ENCODE measurements around the gene MAP3K4. TPM values are rescaled to one million over a fixed set of nuclear protein-coding genes. Genes with fewer than 3 reads are reported as not detected.

Gene MAP3K4
- polyA plus RNA-seq, 1 donor from 2014 or later = 31.0 TPM

DNA sequence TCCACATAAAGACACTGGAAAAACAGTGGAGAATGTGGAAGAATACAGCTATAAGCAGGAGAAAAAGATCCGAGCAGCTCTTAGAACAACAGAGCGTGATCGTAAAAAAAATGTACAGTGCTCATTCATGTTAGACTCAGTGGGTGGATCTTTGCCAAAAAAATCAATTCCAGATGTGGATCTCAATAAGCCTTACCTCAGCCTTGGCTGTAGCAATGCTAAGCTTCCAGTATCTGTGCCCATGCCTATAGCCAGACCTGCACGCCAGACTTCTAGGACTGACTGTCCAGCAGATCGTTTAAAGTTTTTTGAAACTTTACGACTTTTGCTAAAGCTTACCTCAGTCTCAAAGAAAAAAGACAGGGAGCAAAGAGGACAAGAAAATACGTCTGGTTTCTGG, 57.1 kb downstream of the MAP3K4 start:
- no peaks in the 10 kb centered on the region for H3K27me3 ChIP-seq (ENCODE audit: insufficient read depth, low read depth, low read length)
- no peaks in the 10 kb centered on the region for H3K9me2 ChIP-seq (ENCODE audit: insufficient read depth, low read length)
- peaks cover 6% of the 10 kb centered on the region for H3K36me3 ChIP-seq (ENCODE audit: insufficient read depth, low read length)
- H3K79me2 ChIP-seq (replicated peaks; ENCODE audit: insufficient read depth, low read length) = no peaks in the 10 kb centered on the region
- H3K27ac ChIP-seq (ENCODE audit: low read length) = no peak overlapping the region
- TF ChIP-seq, protein P1, sequence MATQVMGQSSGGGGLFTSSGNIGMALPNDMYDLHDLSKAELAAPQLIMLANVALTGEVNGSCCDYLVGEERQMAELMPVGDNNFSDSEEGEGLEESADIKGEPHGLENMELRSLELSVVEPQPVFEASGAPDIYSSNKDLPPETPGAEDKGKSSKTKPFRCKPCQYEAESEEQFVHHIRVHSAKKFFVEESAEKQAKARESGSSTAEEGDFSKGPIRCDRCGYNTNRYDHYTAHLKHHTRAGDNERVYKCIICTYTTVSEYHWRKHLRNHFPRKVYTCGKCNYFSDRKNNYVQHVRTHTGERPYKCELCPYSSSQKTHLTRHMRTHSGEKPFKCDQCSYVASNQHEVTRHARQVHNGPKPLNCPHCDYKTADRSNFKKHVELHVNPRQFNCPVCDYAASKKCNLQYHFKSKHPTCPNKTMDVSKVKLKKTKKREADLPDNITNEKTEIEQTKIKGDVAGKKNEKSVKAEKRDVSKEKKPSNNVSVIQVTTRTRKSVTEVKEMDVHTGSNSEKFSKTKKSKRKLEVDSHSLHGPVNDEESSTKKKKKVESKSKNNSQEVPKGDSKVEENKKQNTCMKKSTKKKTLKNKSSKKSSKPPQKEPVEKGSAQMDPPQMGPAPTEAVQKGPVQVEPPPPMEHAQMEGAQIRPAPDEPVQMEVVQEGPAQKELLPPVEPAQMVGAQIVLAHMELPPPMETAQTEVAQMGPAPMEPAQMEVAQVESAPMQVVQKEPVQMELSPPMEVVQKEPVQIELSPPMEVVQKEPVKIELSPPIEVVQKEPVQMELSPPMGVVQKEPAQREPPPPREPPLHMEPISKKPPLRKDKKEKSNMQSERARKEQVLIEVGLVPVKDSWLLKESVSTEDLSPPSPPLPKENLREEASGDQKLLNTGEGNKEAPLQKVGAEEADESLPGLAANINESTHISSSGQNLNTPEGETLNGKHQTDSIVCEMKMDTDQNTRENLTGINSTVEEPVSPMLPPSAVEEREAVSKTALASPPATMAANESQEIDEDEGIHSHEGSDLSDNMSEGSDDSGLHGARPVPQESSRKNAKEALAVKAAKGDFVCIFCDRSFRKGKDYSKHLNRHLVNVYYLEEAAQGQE (IDR thresholded peaks at IDR 0.05; ENCODE audit: borderline replicate concordance) = no peak
- no peak for TF ChIP-seq SMC3 (conservative IDR thresholded peaks at IDR 0.05; ENCODE audit: poor library complexity)
- no peak for TF ChIP-seq POLR2AphosphoS5 (IDR thresholded peaks at IDR 0.05)
- TF ChIP-seq EP300 (conservative IDR thresholded peaks at IDR 0.05; ENCODE audit: poor library complexity, severe bottlenecking) = no peak
- no peak for TF ChIP-seq RAD21 (conservative IDR thresholded peaks at IDR 0.05)
- no peak for TF ChIP-seq EZH2 (IDR thresholded peaks at IDR 0.05; ENCODE audit: borderline replicate concordance, insufficient read depth, low read length, poor library complexity, severe bottlenecking)
- no peak for TF ChIP-seq MXI1 (conservative IDR thresholded peaks at IDR 0.05; ENCODE audit: poor library complexity, severe bottlenecking)
- no peak for TF ChIP-seq TAF1 (IDR thresholded peaks at IDR 0.05; ENCODE audit: low read depth)
- TF ChIP-seq, protein P2, sequence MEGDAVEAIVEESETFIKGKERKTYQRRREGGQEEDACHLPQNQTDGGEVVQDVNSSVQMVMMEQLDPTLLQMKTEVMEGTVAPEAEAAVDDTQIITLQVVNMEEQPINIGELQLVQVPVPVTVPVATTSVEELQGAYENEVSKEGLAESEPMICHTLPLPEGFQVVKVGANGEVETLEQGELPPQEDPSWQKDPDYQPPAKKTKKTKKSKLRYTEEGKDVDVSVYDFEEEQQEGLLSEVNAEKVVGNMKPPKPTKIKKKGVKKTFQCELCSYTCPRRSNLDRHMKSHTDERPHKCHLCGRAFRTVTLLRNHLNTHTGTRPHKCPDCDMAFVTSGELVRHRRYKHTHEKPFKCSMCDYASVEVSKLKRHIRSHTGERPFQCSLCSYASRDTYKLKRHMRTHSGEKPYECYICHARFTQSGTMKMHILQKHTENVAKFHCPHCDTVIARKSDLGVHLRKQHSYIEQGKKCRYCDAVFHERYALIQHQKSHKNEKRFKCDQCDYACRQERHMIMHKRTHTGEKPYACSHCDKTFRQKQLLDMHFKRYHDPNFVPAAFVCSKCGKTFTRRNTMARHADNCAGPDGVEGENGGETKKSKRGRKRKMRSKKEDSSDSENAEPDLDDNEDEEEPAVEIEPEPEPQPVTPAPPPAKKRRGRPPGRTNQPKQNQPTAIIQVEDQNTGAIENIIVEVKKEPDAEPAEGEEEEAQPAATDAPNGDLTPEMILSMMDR (IDR thresholded peaks at IDR 0.05; ENCODE audit: poor library complexity, severe bottlenecking) = no peak
- no peaks in the 10 kb centered on the region for H3K9me3 ChIP-seq (ENCODE audit: low read length)
- H2AFZ ChIP-seq (ENCODE audit: low read depth, low read length) = no peak overlapping the region
- no peak overlapping the region for H3K9ac ChIP-seq (ENCODE audit: low read length)
- no peaks in the 10 kb centered on the region for H4K20me1 ChIP-seq (ENCODE audit: insufficient read depth)
- H3F3A ChIP-seq (ENCODE audit: insufficient read depth, low read length, poor library complexity, severe bottlenecking) = no peaks in the 10 kb centered on the region
- H3K4me2 ChIP-seq (ENCODE audit: low read length) = no peak overlapping the region
- no peak overlapping the region for H3K4me3 ChIP-seq (ENCODE audit: low read length)

DNA sequence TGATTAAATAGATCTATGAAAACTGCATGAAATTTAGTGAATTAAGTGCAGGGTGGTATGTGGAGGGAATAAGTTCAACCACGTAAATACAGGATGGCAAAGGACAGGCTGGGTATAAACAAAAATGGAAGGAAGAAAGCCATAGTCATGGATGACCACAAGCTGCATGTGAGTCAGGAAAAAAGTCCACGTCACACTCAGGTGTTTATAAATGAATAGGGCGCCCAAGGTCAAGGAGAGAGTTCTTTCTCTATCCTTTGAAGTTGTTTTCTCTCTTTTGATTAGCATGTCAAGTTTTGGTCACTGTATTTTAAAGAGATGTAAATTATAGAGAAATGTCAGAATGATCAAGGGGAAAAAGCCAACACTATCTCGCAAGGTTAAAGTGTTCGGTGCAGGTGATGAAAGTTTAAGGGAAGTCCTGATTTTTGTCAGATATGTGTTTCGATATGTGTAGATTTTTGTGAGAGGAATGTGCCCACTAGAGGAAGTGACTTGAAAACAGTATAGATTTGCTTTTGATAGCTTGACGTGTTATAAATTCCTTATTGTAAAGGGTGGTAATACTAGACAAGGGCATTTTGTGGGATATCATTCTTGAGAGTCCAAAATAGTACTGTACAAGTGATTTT, 58.7 kb downstream of the MAP3K4 start:
- no peaks in the 10 kb centered on the region for H4K20me1 ChIP-seq (ENCODE audit: insufficient read depth)

More for the DNA sequence above, 58.7 kb downstream of the MAP3K4 start:
- no peak overlapping the region for H2AFZ ChIP-seq (ENCODE audit: low read depth, low read length)
- H3K36me3 ChIP-seq (ENCODE audit: insufficient read depth, low read length) = peaks cover 6% of the 10 kb centered on the region
- TF ChIP-seq EZH2 (IDR thresholded peaks at IDR 0.05; ENCODE audit: borderline replicate concordance, insufficient read depth, low read length, poor library complexity, severe bottlenecking) (no peak), SMC3 (conservative IDR thresholded peaks at IDR 0.05; ENCODE audit: poor library complexity) (no peak)
- H3K9ac ChIP-seq (ENCODE audit: low read length) = no peak overlapping the region
- H3K27me3 ChIP-seq (ENCODE audit: insufficient read depth, low read depth, low read length) = no peaks in the 10 kb centered on the region
- no peaks in the 10 kb centered on the region for H3F3A ChIP-seq (ENCODE audit: insufficient read depth, low read length, poor library complexity, severe bottlenecking)
- no peak overlapping the region for H3K27ac ChIP-seq (ENCODE audit: low read length)
- H3K4me2 ChIP-seq (ENCODE audit: low read length) = no peak overlapping the region
- H3K9me3 ChIP-seq (ENCODE audit: low read length) = no peaks in the 10 kb centered on the region
- H3K79me2 ChIP-seq (replicated peaks; ENCODE audit: insufficient read depth, low read length) = no peaks in the 10 kb centered on the region
- H3K4me3 ChIP-seq (ENCODE audit: low read length) = no peak overlapping the region
- H3K9me2 ChIP-seq (ENCODE audit: insufficient read depth, low read length) = no peaks in the 10 kb centered on the region
